IMR-90 (cell line): ENCODE data around the gene CPED1.

Source experiments
- CEBPB ChIP-seq: IDR thresholded peaks from 2 replicates; pipeline ENCODE4 v1.6.1; 2012; ENCODE audit warnings: low read depth, low read length, improper control_type of control experiment
- CHD1 ChIP-seq: IDR thresholded peaks from 2 replicates; pipeline ENCODE4 v1.6.1; 2012; ENCODE audit warnings: low read depth, low read length, improper control_type of control experiment
- CTCF ChIP-seq: conservative IDR thresholded peaks from 2 replicates; pipeline ENCODE4 v1.5.1; 2012; ENCODE audit warnings: mild to moderate bottlenecking, low read depth, low read length, improper control_type of control experiment
- MAZ ChIP-seq: IDR thresholded peaks from 2 replicates; pipeline ENCODE4 v1.6.1; 2012; ENCODE audit warnings: low read depth, mild to moderate bottlenecking, low read length, improper control_type of control experiment, moderate library complexity, borderline replicate concordance
- NFE2L2 ChIP-seq: fragments of 150-350 bp; IDR thresholded peaks from 2 replicates; pipeline ENCODE4 v1.6.1; 2016; ENCODE audit warnings: low read depth, mild to moderate bottlenecking, low read length
- POLR2A ChIP-seq: IDR thresholded peaks from 2 replicates; pipeline ENCODE4 v1.6.1; 2012; ENCODE audit warnings: mild to moderate bottlenecking, low read depth, low read length
- RAD21 ChIP-seq: IDR thresholded peaks from 2 replicates; pipeline ENCODE4 v1.6.1; 2012; ENCODE audit warnings: low read length, improper control_type of control experiment
- RCOR1 ChIP-seq: IDR thresholded peaks from 2 replicates; pipeline ENCODE4 v1.6.1; 2012; ENCODE audit warnings: mild to moderate bottlenecking, low read length, improper control_type of control experiment; ENCODE audit not compliant: insufficient replicate concordance
- RFX5 ChIP-seq: IDR thresholded peaks from 2 replicates; pipeline ENCODE4 v1.8.0; 2012; ENCODE audit warnings: low read depth, mild to moderate bottlenecking, low read length, moderate library complexity
- SMC3 ChIP-seq: fragments of 150-350 bp; IDR thresholded peaks from 2 replicates; pipeline ENCODE4 v1.6.1; 2016; ENCODE audit warnings: low read depth, mild to moderate bottlenecking, antibody characterized with exemption, low read length, moderate library complexity
- USF2 ChIP-seq: fragments of 150-350 bp; IDR thresholded peaks from 2 replicates; pipeline ENCODE4 v1.6.1; 2017; ENCODE audit warnings: mild to moderate bottlenecking, antibody characterized with exemption, low read length, low read depth

GRCh38 chr7:121279822-121280221 is 291.3 kb downstream of the CPED1 start:
- TF ChIP-seq CTCF, result no peak
- TF ChIP-seq RAD21, result no peak
- TF ChIP-seq CHD1, result no peak
- no peak for TF ChIP-seq POLR2A
- no peak for TF ChIP-seq NFE2L2
- TF ChIP-seq SMC3, result no peak
- no peak for TF ChIP-seq RCOR1
- no peak for TF ChIP-seq USF2
- TF ChIP-seq MAZ, result no peak
- TF ChIP-seq CEBPB, result no peak
- no peak for TF ChIP-seq RFX5
